Mucosa of gallbladder (tissue), 1 donor: Measurements from ENCODE around the gene C22orf23. TPM values are rescaled to one million over a fixed set of nuclear protein-coding genes. Genes with fewer than 3 reads are reported as not detected.

Experiments used
- DNase-seq: peaks from one replicate; pipeline ENCODE4 v3.0.0-alpha.2; 2020; ENCODE audit warnings: low spot score
- total RNA-seq: library from RNA; stranded (reverse); gene quantifications from one replicate; pipeline ENCODE4 v1.2.1, GENCODE V29; 2021
- donor health status: DM: no; HTN: no; CAD: no.

The C22orf23 gene
- total RNA-seq, 1 donor from 2014 or later, result not detected

GRCh38 chr22:37898441-37899181, 54.8 kb downstream of the C22orf23 start:
- DNase-seq, result peak; percentile 53

- DNase-seq, result no peak
These were observed 55.6 kb downstream of the C22orf23 start for GRCh38 chr22:37897807-37898206.

- no peak for DNase-seq
These were observed 56.5 kb downstream of the C22orf23 start for GRCh38 chr22:37896939-37897338.

- DNase-seq, result no peak
These were observed 57.2 kb downstream of the C22orf23 start for GRCh38 chr22:37896181-37896592.

- no peak for DNase-seq
These were observed 58.3 kb downstream of the C22orf23 start for GRCh38 chr22:37894939-37895670.

GRCh38 chr22:37893583-37893983, 59.8 kb downstream of the C22orf23 start:
- DNase-seq, result no peak

Other genes with a start within 250 kb of the C22orf23 start
- gene GCAT, start 145.7 kb downstream of the C22orf23 start, total RNA-seq, result 22.3 TPM
- 0.29 TPM for gene GALR3, start 130.2 kb downstream of the C22orf23 start, total RNA-seq
- 34.2 TPM for gene ANKRD54, start 109.3 kb downstream of the C22orf23 start, total RNA-seq
- 383 TPM for gene EIF3L, start 104.2 kb downstream of the C22orf23 start, total RNA-seq
- gene MICALL1, start 47.3 kb downstream of the C22orf23 start, total RNA-seq, result 55.1 TPM
- 80.7 TPM for gene POLR2F, start 98 bp upstream of the C22orf23 start, total RNA-seq
- 5.1 TPM for gene SOX10, start 31.0 kb upstream of the C22orf23 start, total RNA-seq
- 49.0 TPM for gene PICK1, start 103.8 kb upstream of the C22orf23 start, total RNA-seq
- gene SLC16A8, start 130.6 kb upstream of the C22orf23 start, total RNA-seq, result 0.35 TPM
- 216 TPM for gene BAIAP2L2, start 157.1 kb upstream of the C22orf23 start, total RNA-seq
- gene PLA2G6, start 228.2 kb upstream of the C22orf23 start, total RNA-seq, result 260 TPM
- 34.4 TPM for gene MAFF, start 248.4 kb upstream of the C22orf23 start, total RNA-seq